Heart left ventricle (tissue), 13 donors: ENCODE results near the gene AKAP12.

Experiments
- CTCF ChIP-seq, 12 donors: fragments of 200-600 bp; sonication (generic) in 4 of 12; IDR thresholded peaks; one replicate each; pipeline versions ENCODE4 v1.5.0 to v1.8.0; 2018 to 2022; ENCODE audit warnings: antibody characterized with exemption in 12 of 12, mild to moderate bottlenecking in 5 of 12
- POLR2A ChIP-seq, 2 donors: fragments of 450-650 bp; IDR thresholded peaks; one replicate each; pipeline ENCODE4 v1.6.1; 2017; ENCODE audit warnings: antibody characterized with exemption in 2 of 2, mild to moderate bottlenecking in 2 of 2, moderate library complexity in 2 of 2
- donor health status: ischemic (EF 13 %, LVEDD 7.1; RV severe dilation, severe dysfunction).
- donor health status: DM: no; HTN: yes; CAD: no.
- donor health status: DM: no; HTN: no; CAD: no.
- donor health status: ischemic (EF 25% LVEDD 6.9; RV normal size, moderate dysfunction).
- donor health status: ischemic (EF 25% LVEDD 5.7; RV mildly dilated, moderate dysfunction).
- donor health status: ischemic (EF 35%, LVEDD 5.7; RV mildly dilated, moderate dysfunction).
- donor health status: nonischemic (EF 11% LVEDD 7.7; RV severe dilation, severe dysfunction).
- donor health status: DM: yes; HTN: yes; CAD: no.
- donor health status: PGD.
- donor health status: ischemic (EF 29% LVEDD 5.4; RV normal size, mild dysfunction).
- donor health status: nonischemic (EF 23%, LVEDD 6.1; RV moderate dilation, normal function).

- TF ChIP-seq CTCF (IDR thresholded peaks at IDR 0.05) (no peak), POLR2A (IDR thresholded peaks at IDR 0.05) (no peak)
Measured at GRCh38 chr6:151402228-151402627, 162.5 kb downstream of the AKAP12 start.
